Endothelial cell (in vitro differentiated cells): Measurements from ENCODE around the gene TAP2. TPM values are rescaled to one million over a fixed set of nuclear protein-coding genes. Genes with fewer than 3 reads are reported as not detected.

ENCODE experiments used
- DNase-seq: peaks from one replicate; pipeline ENCODE4 v3.0.0; 2021; ENCODE audit warnings: low spot score
- H3K27ac Mint-ChIP-seq: one replicate; pipeline ENCODE4 v1.8.0; 2021; ENCODE audit warnings: mixed read lengths, inconsistent platforms; ENCODE audit not compliant: unreplicated experiment
- H3K27me3 Mint-ChIP-seq: one replicate; pipeline ENCODE4 v1.8.0; 2021; ENCODE audit warnings: mild to moderate bottlenecking, moderate library complexity, mixed read lengths, inconsistent platforms; ENCODE audit not compliant: unreplicated experiment
- H3K36me3 Mint-ChIP-seq: one replicate; pipeline ENCODE4 v1.8.0; 2021; ENCODE audit warnings: mild to moderate bottlenecking, low read depth, mixed read lengths, inconsistent platforms; ENCODE audit not compliant: unreplicated experiment
- H3K4me1 Mint-ChIP-seq: one replicate; pipeline ENCODE4 v1.8.0; 2021; ENCODE audit warnings: mild to moderate bottlenecking, mixed read lengths, inconsistent platforms; ENCODE audit not compliant: unreplicated experiment
- H3K4me3 Mint-ChIP-seq: one replicate; pipeline ENCODE4 v1.8.0; 2021; ENCODE audit warnings: mild to moderate bottlenecking, mixed read lengths, inconsistent platforms; ENCODE audit not compliant: unreplicated experiment
- H3K9me3 Mint-ChIP-seq: one replicate; pipeline ENCODE4 v1.8.0; 2021; ENCODE audit warnings: mixed read lengths, inconsistent platforms; ENCODE audit not compliant: unreplicated experiment
- total RNA-seq: library from RNA; stranded (reverse); fragmentation: NEBNext Ultra II Directional; extraction: Animal tissue kit (Norgen Biotek cat#: 25700); gene quantifications from one replicate; pipeline ENCODE4 v1.2.1, GENCODE V29; 2021; ENCODE audit not compliant: unreplicated experiment
- TF ChIP-seq, protein P1 (sequence below): fragments of 200-600 bp; sonication (generic); IDR thresholded peaks from one replicate; pipeline ENCODE4 v1.5.0; 2021; ENCODE audit warnings: antibody characterized with exemption; ENCODE audit not compliant: unreplicated experiment

The TAP2 gene
- total RNA-seq, 1 donor from 2014 or later = 9.2 TPM

DNA sequence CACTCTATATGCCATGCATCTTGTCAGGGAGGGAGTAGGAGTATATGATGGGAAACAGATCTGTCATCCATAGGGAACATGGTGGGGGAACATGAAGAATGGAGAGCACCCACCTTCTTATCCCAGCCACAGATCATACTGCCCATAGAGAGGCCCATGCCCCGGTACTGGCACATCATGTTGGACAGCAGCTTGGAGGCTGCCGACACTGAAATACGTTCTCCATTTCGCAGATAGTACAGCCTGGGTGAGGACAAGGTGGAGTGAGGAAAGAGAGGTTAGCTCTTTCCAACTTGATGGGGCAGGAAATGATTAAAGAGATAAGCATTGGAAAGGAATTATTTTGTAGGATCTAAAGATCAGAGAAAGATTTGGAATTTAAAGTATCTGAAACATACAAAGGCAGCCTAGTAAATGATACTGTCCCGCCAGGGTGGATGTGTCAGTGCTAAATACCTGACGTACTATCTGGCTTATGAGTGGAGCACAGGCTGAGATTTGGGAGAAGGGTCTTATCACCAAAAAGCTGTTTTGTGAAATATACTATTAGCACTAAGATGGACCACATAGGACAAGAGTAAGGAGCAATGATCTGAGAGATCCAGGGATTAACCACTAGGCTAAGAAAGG, 3.6 kb upstream of the TAP2 start:
- peak overlapping the region; percentile 37 for H3K4me3 Mint-ChIP-seq
- no peaks in the 10 kb centered on the region for H3K9me3 Mint-ChIP-seq
- no peak overlapping the region for H3K27ac Mint-ChIP-seq
- peaks cover 10% of the 10 kb centered on the region for H3K27me3 Mint-ChIP-seq
- no peak for DNase-seq
- TF ChIP-seq, protein P1, sequence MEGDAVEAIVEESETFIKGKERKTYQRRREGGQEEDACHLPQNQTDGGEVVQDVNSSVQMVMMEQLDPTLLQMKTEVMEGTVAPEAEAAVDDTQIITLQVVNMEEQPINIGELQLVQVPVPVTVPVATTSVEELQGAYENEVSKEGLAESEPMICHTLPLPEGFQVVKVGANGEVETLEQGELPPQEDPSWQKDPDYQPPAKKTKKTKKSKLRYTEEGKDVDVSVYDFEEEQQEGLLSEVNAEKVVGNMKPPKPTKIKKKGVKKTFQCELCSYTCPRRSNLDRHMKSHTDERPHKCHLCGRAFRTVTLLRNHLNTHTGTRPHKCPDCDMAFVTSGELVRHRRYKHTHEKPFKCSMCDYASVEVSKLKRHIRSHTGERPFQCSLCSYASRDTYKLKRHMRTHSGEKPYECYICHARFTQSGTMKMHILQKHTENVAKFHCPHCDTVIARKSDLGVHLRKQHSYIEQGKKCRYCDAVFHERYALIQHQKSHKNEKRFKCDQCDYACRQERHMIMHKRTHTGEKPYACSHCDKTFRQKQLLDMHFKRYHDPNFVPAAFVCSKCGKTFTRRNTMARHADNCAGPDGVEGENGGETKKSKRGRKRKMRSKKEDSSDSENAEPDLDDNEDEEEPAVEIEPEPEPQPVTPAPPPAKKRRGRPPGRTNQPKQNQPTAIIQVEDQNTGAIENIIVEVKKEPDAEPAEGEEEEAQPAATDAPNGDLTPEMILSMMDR = no peak
- peaks cover 10% of the 10 kb centered on the region for H3K4me1 Mint-ChIP-seq
- H3K36me3 Mint-ChIP-seq = no peaks in the 10 kb centered on the region

DNA sequence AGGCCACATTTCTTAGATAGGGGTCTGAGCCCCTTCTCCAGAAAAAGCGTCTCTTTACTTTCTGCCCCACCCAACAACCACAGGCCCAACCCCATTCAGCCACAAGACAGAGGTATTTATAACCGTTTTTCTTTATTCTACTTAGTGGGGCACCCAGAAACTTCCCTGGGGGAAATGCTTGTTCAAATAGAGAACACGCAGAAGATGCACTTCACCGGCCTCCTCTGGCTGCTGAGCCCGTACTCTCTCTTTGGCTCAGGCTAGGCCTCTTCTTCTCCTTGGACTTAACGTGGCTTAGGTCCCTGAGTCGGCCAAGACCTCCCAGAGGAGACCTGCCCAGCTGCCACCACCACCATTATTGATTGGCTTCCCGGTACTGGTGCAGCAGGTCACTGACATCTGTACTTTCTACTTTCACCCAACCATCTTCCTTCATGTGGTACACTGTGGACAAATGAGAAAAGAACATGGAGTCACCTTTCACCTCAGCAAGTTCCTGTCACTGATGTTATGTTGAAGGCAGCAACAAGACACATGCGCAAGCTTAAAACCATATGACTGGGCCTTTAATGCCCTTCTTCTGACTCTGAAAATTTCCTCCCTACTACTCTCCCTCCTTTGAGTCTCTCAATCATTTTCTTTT, 2.2 kb upstream of the TAP2 start:
- no peaks in the 10 kb centered on the region for H3K36me3 Mint-ChIP-seq
- peaks cover 13% of the 10 kb centered on the region for H3K27me3 Mint-ChIP-seq
- peaks cover 14% of the 10 kb centered on the region for H3K4me1 Mint-ChIP-seq
- DNase-seq = no peak
- H3K9me3 Mint-ChIP-seq = no peaks in the 10 kb centered on the region
- H3K27ac Mint-ChIP-seq = no peak overlapping the region
- no peak overlapping the region for H3K4me3 Mint-ChIP-seq
- TF ChIP-seq, protein P1 = no peak

GRCh38 chr6:32839356-32839755, 817 bp upstream of the TAP2 start:
- no peak for DNase-seq
- Mint-ChIP-seq H3K36me3 (no peaks in the 10 kb centered on the region), H3K27ac (no peak overlapping the region), H3K27me3 (peaks cover 14% of the 10 kb centered on the region), H3K9me3 (no peaks in the 10 kb centered on the region), H3K4me3 (no peak overlapping the region), H3K4me1 (peaks cover 14% of the 10 kb centered on the region)
- TF ChIP-seq, protein P1 = no peak

DNA sequence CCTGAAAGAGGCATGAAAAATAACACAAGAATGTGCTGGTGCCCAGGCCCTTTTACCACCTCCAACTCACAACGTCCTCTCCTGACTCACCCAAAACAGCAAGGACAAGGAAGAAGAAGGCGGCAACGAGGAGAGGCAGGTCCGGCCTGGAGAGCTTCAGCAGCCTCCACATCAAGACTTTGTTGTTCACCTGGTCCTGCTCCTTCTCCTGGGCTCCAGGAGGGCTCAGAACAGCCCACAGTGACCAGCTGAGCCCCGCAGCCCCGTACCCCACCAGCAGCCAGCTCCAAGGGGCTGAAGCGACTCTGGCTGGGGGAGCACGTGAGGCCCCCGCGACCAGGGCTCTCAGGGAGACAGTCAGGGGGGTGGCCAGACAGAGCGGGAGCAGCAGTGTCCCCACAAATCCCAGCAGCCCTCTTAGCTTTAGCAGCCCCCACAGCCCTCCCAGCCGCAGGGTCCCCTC, 857 bp downstream of the TAP2 start:
- peaks cover 8% of the 10 kb centered on the region for H3K4me1 Mint-ChIP-seq
- peaks cover 11% of the 10 kb centered on the region for H3K27me3 Mint-ChIP-seq
- H3K9me3 Mint-ChIP-seq = no peaks in the 10 kb centered on the region
- no peak for DNase-seq
- H3K4me3 Mint-ChIP-seq = peak overlapping the region; percentile 87
- TF ChIP-seq, protein P1 = no peak
- H3K27ac Mint-ChIP-seq = no peak overlapping the region
- H3K36me3 Mint-ChIP-seq = no peaks in the 10 kb centered on the region

- no peaks in the 10 kb centered on the region for H3K36me3 Mint-ChIP-seq
- peaks cover 8% of the 10 kb centered on the region for H3K4me1 Mint-ChIP-seq
- H3K9me3 Mint-ChIP-seq = no peaks in the 10 kb centered on the region
- TF ChIP-seq, protein P1 = no peak
- peak overlapping the region; percentile 34 for H3K27ac Mint-ChIP-seq
- H3K4me3 Mint-ChIP-seq = peak overlapping the region; percentile 87
- H3K27me3 Mint-ChIP-seq = peaks cover 12% of the 10 kb centered on the region
- no peak for DNase-seq
These were observed 1.7 kb downstream of the TAP2 start for GRCh38 chr6:32836873-32837272.
